GM12865 (cell line): ENCODE results near the gene HOMER2.

Source experiments
- DNase-seq: peaks from one replicate; pipeline ENCODE4 v3.0.0; 2010; ENCODE audit warnings: low read depth
- H3K4me3 ChIP-seq: 2 replicates; pipeline ENCODE4 v1.5.1; 2011; ENCODE audit warnings: mild to moderate bottlenecking, low read depth, low read length, control low read depth
- CTCF ChIP-seq: IDR thresholded peaks from 2 replicates; pipeline ENCODE4 v1.5.1; 2011; ENCODE audit warnings: low read length, control low read depth, low read depth, inconsistent platforms; ENCODE audit not compliant: insufficient read depth; ENCODE audit errors: missing control alignments

HOMER2 gene

GRCh38 chr15:82892573-82892972, 59.9 kb downstream of the HOMER2 start:
- no peak for DNase-seq
- no peak for TF ChIP-seq CTCF
- H3K4me3 ChIP-seq: no peak overlapping the region

- H3K4me3 ChIP-seq: no peak overlapping the region
- no peak for DNase-seq
- no peak for TF ChIP-seq CTCF
Observed at GRCh38 chr15:82890995-82891390, 61.5 kb downstream of the HOMER2 start.

- TF ChIP-seq CTCF: no peak
- no peak overlapping the region for H3K4me3 ChIP-seq
- no peak for DNase-seq
Observed at GRCh38 chr15:82890338-82890994, 62.1 kb downstream of the HOMER2 start.

GRCh38 chr15:82882273-82882928, 70.1 kb downstream of the HOMER2 start:
- DNase-seq: no peak
- H3K4me3 ChIP-seq: no peak overlapping the region
- TF ChIP-seq CTCF: no peak

- no peak for DNase-seq
- TF ChIP-seq CTCF: no peak
- H3K4me3 ChIP-seq: no peak overlapping the region
Observed at GRCh38 chr15:82881747-82882146, 70.8 kb downstream of the HOMER2 start.

- peak; percentile 1 for DNase-seq
- no peak overlapping the region for H3K4me3 ChIP-seq
- no peak for TF ChIP-seq CTCF
Observed at GRCh38 chr15:82880704-82881103, 71.8 kb downstream of the HOMER2 start.

- no peak for TF ChIP-seq CTCF
- no peak for DNase-seq
- no peak overlapping the region for H3K4me3 ChIP-seq
Observed at GRCh38 chr15:82878325-82878724, 74.2 kb downstream of the HOMER2 start.
